NCI-H2171 treated with DMSO at 0.1 percent for 48 hours (cell line): ENCODE measurements around the gene GCSAML.
"Not testable (repeated sequence)": the region's sequence is repeated elsewhere in the genome, so short reads cannot be mapped to it uniquely, and the experiment has no call there.

Source experiments
- DNase-seq: peaks from one replicate; lab custom pipeline; 2025; lab: John Stamatoyannopoulos, UW

The GCSAML gene

GRCh38 chr1:247548769-247549182 is at the start of gene GCSAML:
GCSAML (plus strand) TSS chr1:247549134; CDS start chr1:247549192, 58 bp downstream.
- no peak for DNase-seq

- no peak for DNase-seq
These were observed 48.1 kb upstream of the GCSAML start for GRCh38 chr1:247500865-247501264.

DNA sequence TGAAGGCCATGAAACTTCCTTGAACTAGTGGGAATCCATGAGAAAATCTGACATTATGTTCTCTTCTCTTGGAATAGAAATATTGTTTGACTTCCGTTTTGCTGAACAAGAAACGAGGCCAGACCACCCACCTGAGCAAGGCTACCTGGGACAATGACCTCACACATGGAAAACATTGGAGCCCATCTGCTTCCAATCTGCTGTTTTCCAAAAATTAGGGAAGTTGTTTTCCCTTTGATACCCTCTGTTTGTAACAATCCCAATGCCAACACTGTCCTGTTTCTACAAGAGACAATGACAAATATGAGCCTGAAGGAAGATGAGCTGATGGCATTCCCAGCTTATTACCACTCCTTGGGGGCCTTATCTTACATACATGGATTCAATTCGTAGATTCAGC is 42.1 kb upstream of the GCSAML start:
- no peak for DNase-seq

DNA sequence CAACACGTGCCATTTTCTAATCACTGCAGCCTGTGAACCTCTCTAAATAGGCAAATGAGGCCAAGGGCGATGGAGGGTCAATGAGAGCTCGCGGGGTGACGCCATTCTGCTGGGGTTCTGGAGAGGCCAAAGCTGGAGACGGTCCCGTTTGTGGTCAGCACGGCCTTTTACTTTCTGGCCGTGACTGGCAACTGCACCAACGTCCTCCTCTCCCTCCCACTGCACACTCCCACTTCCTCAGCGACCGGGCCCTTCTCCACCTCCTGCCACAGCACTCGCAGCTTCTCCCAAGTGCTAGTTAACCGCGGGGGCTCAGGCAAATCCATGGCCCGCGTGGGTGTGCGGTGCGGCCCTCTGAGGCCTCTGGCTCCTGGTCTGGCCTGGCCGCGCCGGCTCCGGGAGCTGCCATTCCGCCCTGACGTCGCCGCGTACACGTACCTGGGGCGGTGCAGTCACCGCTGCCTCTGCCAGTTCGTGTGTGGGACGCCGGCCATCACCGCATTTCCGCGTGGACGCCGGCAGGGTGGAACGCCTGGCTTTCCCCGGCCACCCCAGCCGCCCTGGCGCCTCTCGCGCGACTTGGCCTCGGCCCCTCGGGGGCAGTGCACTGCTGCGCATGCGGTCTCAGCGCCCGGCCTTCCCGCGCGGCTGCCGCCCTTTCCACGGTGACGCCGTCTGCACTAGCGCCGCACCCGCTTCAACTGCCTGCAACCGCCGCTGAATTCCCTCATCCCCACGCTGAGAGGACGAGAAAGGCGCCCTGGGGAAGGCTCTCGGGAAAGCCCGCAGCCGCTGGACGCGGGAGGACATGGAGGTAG is 30.9 kb upstream of the GCSAML start:
- DNase-seq = no peak

DNA sequence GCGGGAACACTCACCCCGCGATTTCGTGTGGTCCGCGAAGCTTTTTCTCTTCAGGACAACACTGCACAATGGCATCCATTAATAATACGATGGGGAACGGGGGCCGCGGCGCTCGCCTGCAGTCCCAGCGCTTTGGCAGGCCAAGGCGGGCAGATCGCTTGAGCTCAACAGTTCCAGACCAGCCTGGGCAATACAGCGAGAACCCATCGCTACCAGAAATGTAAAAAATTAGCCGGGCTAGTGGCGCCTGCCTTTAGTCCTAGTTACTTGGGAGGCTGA is 30.4 kb upstream of the GCSAML start:
- no peak for DNase-seq

- not testable (repeated sequence) for DNase-seq
These were observed 27.0 kb upstream of the GCSAML start for GRCh38 chr1:247521886-247522285.

DNA sequence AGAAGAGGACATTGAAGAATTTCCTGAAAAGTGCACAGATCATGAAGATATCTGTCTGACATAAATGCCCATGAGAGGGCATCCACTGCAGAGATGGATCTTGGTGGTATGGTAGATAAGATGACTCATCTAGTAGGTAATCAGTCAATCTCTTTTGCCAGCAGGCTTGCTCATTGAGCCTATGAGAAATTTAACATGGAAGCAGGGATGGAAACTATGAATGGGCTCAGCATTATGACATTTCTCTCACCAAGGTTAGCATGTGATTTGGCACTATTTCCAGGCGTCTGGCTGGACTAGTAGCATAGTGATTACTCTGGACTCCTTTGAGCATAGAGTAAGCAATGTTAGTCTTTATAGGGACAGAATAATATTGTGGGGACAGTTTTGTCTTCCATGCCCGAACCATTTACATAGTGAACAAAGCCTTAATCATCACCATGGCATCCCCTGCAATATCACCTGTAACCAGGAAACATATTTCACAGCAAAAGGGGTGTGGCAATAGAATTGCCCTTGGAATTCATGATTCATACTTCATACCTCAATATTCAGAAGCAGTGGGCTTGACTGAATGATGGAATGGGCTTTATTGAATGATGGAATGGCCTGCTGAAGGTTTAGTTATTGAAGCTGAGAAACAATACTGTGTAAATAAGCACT is 20.0 kb upstream of the GCSAML start:
- DNase-seq = no peak

DNA sequence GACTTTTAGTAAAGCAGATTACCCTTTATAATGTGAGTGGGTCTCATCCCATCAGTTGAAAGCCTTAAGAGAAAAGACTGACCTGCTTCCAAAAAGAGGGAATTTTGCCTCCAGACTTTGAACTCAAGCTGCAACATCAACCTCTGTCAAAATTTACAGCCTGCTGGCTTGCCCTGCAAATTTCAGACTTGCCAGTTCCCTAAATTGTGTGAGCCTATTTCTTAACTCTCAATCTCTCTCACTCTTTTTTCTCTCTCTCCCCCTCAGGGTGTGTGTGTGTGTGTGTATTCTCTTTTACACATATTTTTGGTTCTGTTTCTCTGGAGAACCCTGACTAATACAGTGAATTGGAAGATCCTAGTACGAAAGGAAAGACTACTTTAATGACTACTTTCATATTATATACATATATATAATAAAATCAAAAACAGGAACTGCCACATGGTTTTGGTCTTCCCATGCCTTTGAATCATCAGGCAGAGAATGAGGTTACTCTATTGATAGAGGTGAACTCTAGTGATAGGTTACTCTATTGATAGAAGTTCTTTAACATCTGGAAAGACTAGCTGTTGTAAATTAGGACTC is 19.1 kb upstream of the GCSAML start:
- no peak for DNase-seq

DNA sequence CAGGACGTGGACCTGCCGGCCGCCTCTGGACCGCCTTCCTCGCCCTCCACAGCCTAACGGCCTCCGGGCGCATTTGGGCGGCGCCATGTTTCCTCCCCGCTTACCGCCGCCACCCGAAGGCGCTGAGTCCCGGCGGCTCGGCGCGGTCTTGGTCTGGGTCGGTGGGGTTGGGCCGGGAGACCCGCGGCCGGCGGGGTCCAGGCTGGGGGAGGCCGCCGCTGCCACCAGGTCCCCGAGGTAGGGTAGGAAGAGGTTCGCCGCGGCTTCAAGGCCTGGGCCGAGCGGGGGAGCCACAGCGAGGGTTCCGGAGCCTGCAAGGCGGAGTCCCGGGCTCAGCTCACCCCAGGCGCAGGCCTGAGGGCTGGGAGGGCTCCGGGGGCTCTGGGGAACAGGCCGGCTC is 18.1 kb upstream of the GCSAML start:
- DNase-seq = no peak

DNA sequence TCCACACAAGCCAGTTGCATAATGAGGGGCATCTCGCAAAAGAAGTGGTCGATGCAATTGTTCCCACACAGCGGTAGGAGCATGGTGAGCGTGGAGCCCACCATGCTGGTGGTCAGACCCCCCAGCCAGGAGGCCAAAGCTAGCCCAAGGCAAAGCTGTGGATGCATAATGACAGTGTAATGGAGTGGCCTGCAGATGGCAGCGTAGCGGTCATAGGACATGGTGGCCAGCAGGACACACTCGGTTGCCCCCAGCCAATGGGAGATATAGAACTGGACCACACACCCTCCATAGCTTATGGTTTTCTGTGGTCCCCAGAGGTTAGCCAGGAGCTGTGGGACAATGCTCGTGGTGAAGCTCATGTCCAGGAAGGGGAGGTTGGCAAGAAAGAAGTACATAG is 17.0 kb upstream of the GCSAML start:
- no peak for DNase-seq

GRCh38 chr1:247535402-247535801 is 13.5 kb upstream of the GCSAML start:
- no peak for DNase-seq

GRCh38 chr1:247536340-247536739 is 12.6 kb upstream of the GCSAML start, which contains the start of gene OR2C3:
OR2C3 (minus strand) TSS chr1:247536440; CDS start chr1:247532511, 3,929 bp downstream.
- no peak for DNase-seq

DNA sequence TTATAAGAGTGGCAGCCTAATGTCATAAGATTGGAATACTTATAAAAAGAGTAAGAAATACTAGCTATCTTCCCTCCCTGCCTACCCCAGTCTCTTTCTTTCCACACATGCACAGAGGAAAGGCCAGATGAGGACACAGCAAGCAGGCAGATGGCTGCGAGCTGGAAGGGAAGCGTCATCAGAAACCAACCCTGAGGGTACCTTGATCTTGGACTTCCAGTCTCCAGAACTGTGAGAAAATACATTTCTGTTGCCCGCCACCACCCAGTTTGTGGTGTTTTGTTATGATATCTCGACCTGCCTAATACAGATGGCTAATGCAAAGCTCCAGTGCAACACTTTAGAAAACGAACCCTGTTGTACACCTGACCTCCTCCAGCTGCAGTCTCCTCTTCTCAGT is 10.4 kb upstream of the GCSAML start:
- DNase-seq = no peak

GRCh38 chr1:247539215-247539614 is 9.7 kb upstream of the GCSAML start:
- DNase-seq = no peak

DNA sequence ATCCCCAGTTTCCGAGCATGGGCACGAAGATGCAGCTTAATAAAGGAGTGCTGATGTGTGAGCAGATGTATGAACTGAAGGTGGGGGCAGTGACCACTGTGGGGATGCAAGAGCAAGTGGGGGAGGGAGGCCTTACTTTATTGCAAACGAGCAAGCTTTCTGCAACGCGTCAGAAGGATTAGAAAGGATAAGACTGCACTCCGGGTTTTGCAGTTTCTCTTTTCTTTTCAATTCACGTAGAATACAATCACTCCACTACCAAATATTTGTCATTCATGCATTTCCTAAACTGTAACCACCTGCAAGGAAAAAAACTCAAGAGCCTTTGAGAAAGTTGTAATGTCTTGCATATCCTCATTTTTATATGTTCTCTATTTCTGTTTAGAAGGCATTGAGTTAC is 8.4 kb upstream of the GCSAML start:
- no peak for DNase-seq

GRCh38 chr1:247542811-247543210 is 6.1 kb upstream of the GCSAML start:
- no peak for DNase-seq

DNA sequence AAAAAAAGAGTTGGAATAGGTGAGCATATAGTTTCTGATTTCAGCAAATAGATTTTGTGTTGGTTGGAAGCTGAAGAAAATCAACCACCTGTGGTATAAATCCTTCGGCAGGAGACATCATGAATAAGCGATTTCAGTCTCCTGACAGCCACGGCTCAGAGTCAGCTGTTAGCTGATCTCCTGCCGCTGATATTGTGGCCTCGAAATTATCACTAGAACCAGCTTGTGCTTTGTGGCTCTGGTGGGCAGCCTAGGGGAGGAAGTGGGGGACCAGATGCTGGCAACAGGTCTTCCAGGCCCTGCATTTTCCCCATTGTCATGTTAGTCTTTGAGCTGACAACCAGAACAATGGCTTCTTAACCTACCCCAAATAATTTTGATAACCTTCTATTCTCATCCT is 842 bp upstream of the GCSAML start:
- DNase-seq = no peak

GRCh38 chr1:247551721-247552120 is 2.8 kb downstream of the GCSAML start:
- DNase-seq = no peak

DNA sequence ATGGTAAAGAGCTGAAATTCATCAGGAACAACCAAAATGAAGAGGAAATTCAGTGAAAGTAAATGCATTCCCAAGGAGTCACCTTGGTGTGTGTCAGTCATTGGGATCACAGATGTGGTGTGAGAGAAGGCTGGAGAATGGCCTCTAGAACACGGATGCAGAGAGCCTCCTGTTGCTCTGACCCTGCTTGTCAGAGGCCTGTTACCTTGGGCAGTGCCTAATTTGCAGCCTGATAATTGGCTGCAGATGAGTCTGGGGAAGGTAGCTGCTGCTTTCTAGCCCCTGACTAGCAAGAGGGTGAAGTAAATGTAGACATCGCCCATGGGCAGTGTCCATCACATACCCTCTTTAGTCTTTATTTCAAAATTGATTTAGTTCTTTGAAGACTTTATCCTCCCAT is 3.3 kb downstream of the GCSAML start:
- no peak for DNase-seq

DNA sequence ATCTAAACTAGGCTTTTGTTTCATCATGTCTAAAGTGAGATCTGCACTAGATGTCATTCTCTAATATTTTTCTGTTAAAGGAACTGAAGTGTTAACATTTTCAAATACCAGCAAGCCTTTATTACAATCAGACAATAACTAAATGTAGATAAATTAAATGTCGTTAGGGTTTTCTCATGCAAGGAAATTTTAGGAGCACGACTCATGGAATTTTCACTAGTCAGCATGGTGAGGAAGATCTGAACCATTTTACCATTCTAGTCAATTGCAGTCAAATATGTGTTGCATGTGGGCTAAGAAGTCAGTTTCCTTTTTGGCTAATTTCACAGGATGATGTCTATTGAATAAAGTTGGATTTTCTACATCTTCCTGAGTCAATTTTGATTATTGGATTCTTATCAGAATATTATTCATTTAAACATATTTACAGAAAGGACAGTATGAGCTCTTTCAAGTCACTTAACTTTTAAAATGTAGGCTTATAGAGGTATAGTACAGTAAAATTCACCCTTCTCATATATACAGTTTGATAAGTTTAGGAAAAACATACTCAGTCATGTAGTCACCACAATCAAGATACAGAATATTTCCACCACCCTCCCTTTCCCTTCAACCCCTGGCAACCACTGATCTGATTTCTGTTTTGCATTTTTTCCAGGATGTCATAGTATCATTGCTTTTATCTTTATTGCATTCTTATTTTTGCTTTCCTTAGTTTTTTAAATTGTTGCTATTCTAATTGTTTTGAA is 9.2 kb downstream of the GCSAML start:
- no peak for DNase-seq

GRCh38 chr1:247561711-247562110 is 12.8 kb downstream of the GCSAML start:
- no peak for DNase-seq

DNA sequence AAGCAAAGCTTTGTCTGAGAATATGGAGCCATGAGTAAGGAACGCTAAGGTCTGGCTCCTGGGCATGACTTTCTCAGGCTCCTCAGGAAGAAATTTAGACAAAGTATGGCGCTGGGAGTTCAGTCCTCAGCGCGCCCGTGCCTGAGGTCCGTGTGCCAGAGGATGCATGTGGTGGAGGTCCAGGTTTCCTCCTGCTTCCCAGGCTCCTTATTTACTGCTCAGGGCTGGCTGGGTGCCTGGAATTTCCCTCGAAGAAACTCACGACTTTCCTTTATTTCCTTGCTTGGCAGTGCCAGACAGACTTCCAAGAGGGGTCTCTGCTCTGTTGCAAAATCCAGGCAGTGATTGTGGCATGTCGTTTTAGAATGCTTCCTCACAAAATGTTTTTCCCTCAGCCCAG is 13.3 kb downstream of the GCSAML start:
- no peak for DNase-seq

DNA sequence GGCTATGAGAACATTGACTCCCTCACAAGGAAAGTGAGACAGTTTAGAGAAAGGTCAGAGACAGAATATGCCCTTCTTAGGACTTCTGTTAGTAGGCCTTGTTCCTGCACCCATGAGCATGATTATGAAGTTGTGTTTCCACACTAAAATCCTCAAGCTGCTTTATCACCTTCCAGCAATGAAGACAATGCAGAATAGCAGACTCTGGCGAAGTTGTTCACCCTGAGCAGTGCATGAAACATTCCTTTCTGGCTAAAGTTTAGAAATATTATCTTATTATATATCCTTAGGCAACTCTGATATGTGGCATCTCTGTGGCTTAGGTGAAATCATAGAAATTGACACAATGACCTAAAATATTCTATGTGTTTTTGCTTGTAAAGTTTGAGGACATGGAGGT is 25.3 kb downstream of the GCSAML start:
- no peak for DNase-seq
